Stomach (tissue), 9 donors: Measurements from ENCODE around the gene PARK7. TPM values are rescaled to one million over a fixed set of nuclear protein-coding genes. Genes with fewer than 3 reads are reported as not detected.
"Not testable (repeated sequence)": the region's sequence is repeated elsewhere in the genome, so short reads cannot be mapped to it uniquely, and the experiment has no call there.

Experiments
- DNase-seq, 2 donors: peaks; one replicate each; pipeline versions ENCODE4 v3.0.0 to v3.0.0-alpha.2; 2013 to 2019
- H3K27ac ChIP-seq, 5 donors: fragments of 200-600 bp in 4 of 5; sonication (generic) in 4 of 5; one replicate each; pipeline ENCODE4 v1.5.1; 2013 to 2019; ENCODE audit warnings: mild to moderate bottlenecking in 1 of 5, moderate library complexity in 1 of 5
- H3K27me3 ChIP-seq, 3 donors: fragments of 200-600 bp; sonication (generic); one replicate each; pipeline ENCODE4 v1.5.1; 2017 to 2019; ENCODE audit warnings: mixed run types in 1 of 3
- H3K36me3 ChIP-seq, 4 donors: fragments of 200-600 bp; sonication (generic); 1 replicate in 3 of 4; 2 replicates in 1 of 4; pipeline ENCODE4 v1.5.1; 2016 to 2019
- H3K4me1 ChIP-seq, 4 donors: fragments of 200-600 bp; sonication (generic); one replicate each; pipeline ENCODE4 v1.5.1; 2016 to 2019
- H3K4me3 ChIP-seq, 4 donors: fragments of 200-600 bp; sonication (generic) in 3 of 4; one replicate each; pipeline ENCODE4 v1.5.1; 2016 to 2019; ENCODE audit warnings: mild to moderate bottlenecking in 1 of 4
- H3K9me3 ChIP-seq, 4 donors: fragments of 200-600 bp; sonication (generic); one replicate each; pipeline ENCODE4 v1.5.1; 2016 to 2019
- CTCF ChIP-seq, 7 experiments: fragments of 450-650 bp in 4 of 7; fragments of 200-600 bp in 3 of 7; sonication (generic) in 3 of 7; IDR thresholded peaks; one replicate each; pipeline ENCODE4 v1.5.1; 2016 to 2019; ENCODE audit warnings: antibody characterized with exemption in 7 of 7, control low read depth in 2 of 7, mild to moderate bottlenecking in 1 of 7
- EP300 ChIP-seq: sonication (generic); formaldehyde crosslinking; IDR thresholded peaks from one replicate; pipeline ENCODE4 v1.6.1; 2017; ENCODE audit warnings: antibody characterized with exemption
- POLR2A ChIP-seq, 4 donors: fragments of 450-650 bp; IDR thresholded peaks; one replicate each; pipeline ENCODE4 v1.6.1; 2016; ENCODE audit warnings: antibody characterized with exemption in 4 of 4, control low read depth in 2 of 4, mild to moderate bottlenecking in 1 of 4, moderate library complexity in 1 of 4
- POLR2AphosphoS5 ChIP-seq, 3 donors: sonication (generic); formaldehyde crosslinking; IDR thresholded peaks; one replicate each; pipeline ENCODE4 v1.6.1; 2016; ENCODE audit warnings: antibody characterized with exemption in 3 of 3
- WGBS, 5 donors: extraction: QIAGEN DNeasy Blood & Tissue Kit in 3 of 5; methylation state at CpG; one replicate each; pipeline versions ENCODE4 v1.1.5 to v1.1.7; 2013 to 2018; 5-methylcytosine and 5-hydroxymethylcytosine counted together
- intact Hi-C: fragments of 100-400 bp; cut with DNase I; formaldehyde crosslinking; loops from one replicate; pipeline ENCODE4 v1.15.1; 2023; ENCODE audit warnings: low total_unique reads
- polyA plus RNA-seq, 3 donors: library from polyadenylated mRNA; stranded (reverse); fragments of 200-250 nt; gene quantifications; one replicate each; pipeline ENCODE4 v1.2.3, GENCODE V29; 2013
- total RNA-seq, 5 donors: library from RNA; depleted of rRNA; stranded (reverse); fragments of >200 nt; gene quantifications; one replicate each; pipeline versions ENCODE4 v1.1.0 to v1.2.3, GENCODE V29; 2014 to 2016
- donor health status: healthy with polysubstance abuse.
- donor health status: Bipolar disorder and iron deficiency.
- donor health status: healthy.

PARK7 gene
- total and polyA plus RNA-seq, 8 donors: 41.4 to 350 (median 142) TPM

GRCh38 chr1:7915826-7916500, 45.5 kb upstream of the PARK7 start:
- no peaks in the 10 kb centered on the region for H3K4me1 ChIP-seq
- H3K9me3 ChIP-seq: no peaks in the 10 kb centered on the region
- peaks cover 0 to 15% (median 0%) of the 10 kb centered on the region in 3 donors for H3K27me3 ChIP-seq
- intact Hi-C loops: no loop called here
- H3K27ac ChIP-seq: no peak overlapping the region
- no peak for TF ChIP-seq EP300
- no peak overlapping the region for H3K4me3 ChIP-seq
- WGBS, 5 donors: 54 to 71% (median 68%) methylated on average over 5 of the region's 5 CpGs
- H3K36me3 ChIP-seq: no peaks in the 10 kb centered on the region
- DNase-seq: no peak

DNA sequence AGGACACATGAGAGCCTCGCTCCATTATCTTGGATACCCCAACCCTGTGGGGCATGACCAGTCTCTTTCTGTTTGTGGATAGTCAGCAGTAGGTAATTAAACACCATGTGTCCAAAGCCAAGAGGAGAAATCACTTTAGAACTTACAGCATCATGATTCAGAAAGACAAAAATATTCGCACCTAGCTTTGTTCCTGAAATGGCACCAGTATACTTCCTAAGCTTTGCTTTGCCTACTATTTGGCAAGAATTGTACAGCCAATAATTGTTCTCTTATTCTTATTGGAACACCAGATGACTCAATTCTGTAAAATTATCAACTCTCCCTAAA, 45.0 kb upstream of the PARK7 start:
- no peak for DNase-seq
- Histone ChIP-seq H3K27me3 (peaks cover 0 to 15% (median 0%) of the 10 kb centered on the region in 3 donors), H3K4me1 (no peaks in the 10 kb centered on the region), H3K9me3 (no peaks in the 10 kb centered on the region), H3K36me3 (no peaks in the 10 kb centered on the region), H3K27ac (no peak overlapping the region), H3K4me3 (no peak overlapping the region)
- WGBS, 5 donors: 60 to 81% (median 75%) methylated on average over 2 of the region's 2 CpGs
- intact Hi-C loops: no loop called here
- TF ChIP-seq CTCF (IDR thresholded peaks at IDR 0.05) (no peak), POLR2A (IDR thresholded peaks at IDR 0.05) (no peak), EP300 (no peak), POLR2AphosphoS5 (IDR thresholded peaks at IDR 0.05) (no peak)

DNA sequence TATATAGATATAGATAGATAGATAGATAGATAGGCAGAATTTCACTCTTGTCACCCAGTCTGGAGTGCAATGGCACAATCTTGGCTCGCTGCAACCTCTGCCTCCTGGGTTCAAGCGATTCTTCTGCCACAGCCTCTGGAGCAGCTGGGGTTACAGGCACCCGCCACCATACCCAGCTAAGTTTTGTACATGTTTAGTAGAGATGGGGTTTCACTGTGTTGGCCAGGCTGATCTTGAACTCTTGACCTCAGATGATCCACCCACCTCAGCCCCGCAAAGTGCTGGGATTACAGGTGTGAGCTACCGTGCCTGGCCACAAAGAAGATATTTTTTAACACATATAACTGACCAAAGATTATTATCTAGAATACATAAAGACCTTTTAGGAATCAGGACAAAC, 43.5 kb upstream of the PARK7 start:
- H3K27ac ChIP-seq, intact Hi-C loops, H3K36me3 ChIP-seq, H3K9me3 ChIP-seq, H3K4me1 ChIP-seq, DNase-seq, H3K4me3 ChIP-seq: not testable (repeated sequence)
- 73 to 77% (median 74%) methylated on average over 5 of the region's 5 CpGs for WGBS, 5 donors
- H3K27me3 ChIP-seq: peaks cover 0 to 15% (median 0%) of the 10 kb centered on the region in 3 donors

- Histone ChIP-seq H3K36me3 (no peaks in the 10 kb centered on the region), H3K27ac (no peak overlapping the region), H3K9me3 (no peaks in the 10 kb centered on the region), H3K27me3 (peaks cover 0 to 5% (median 0%) of the 10 kb centered on the region in 3 donors), H3K4me3 (no peak overlapping the region), H3K4me1 (no peaks in the 10 kb centered on the region)
- intact Hi-C loops: no loop called here
- TF ChIP-seq CTCF (IDR thresholded peaks at IDR 0.05) (no peak), EP300 (no peak), POLR2AphosphoS5 (IDR thresholded peaks at IDR 0.05) (no peak), POLR2A (IDR thresholded peaks at IDR 0.05) (no peak)
- DNase-seq: no peak
- WGBS, 5 donors: 77 to 89% (median 82%) methylated on average over 5 of the region's 5 CpGs
Observed at GRCh38 chr1:7919880-7920279, 41.6 kb upstream of the PARK7 start.

DNA sequence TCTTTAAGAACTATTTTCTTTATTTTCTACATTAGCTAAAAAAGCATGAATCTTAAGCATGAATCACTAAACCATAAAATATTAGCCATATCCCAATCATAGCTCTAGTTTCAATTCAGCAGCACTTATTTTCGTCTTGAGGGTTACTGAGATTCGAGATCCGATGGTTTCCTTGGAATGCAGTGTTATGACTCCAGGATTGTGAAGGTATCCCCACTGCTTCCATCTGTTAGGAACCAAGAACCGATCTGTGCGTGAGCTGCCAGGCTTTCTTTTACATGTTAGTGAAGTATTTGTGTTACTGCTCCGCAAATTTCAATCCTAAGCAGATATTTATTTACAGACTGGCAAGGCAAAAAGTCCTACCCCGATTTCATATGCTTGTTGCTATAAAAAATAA, 39.7 kb upstream of the PARK7 start:
- no peak for TF ChIP-seq CTCF (IDR thresholded peaks at IDR 0.05)
- no peak for TF ChIP-seq POLR2AphosphoS5 (IDR thresholded peaks at IDR 0.05)
- no peak for TF ChIP-seq EP300
- no peak for TF ChIP-seq POLR2A (IDR thresholded peaks at IDR 0.05)
- H3K27me3 ChIP-seq: peaks cover 0 to 24% (median 8%) of the 10 kb centered on the region in 3 donors
- H3K4me3 ChIP-seq: no peak overlapping the region
- no peaks in the 10 kb centered on the region for H3K36me3 ChIP-seq
- no peaks in the 10 kb centered on the region for H3K9me3 ChIP-seq
- 82 to 90% (median 88%) methylated on average over 7 of the region's 7 CpGs for WGBS, 5 donors
- DNase-seq: no peak
- intact Hi-C loops: no loop called here
- H3K27ac ChIP-seq: no peak overlapping the region
- H3K4me1 ChIP-seq: no peaks in the 10 kb centered on the region
